K562 (cell line): Measurements from ENCODE around the gene GATAD2B. TPM values are rescaled to one million over a fixed set of nuclear protein-coding genes. Genes with fewer than 3 reads are reported as not detected.

Experiments used
- CAMTA2 ChIP-seq: fragments of 250-450 bp; sonication (Bioruptor Pico); conservative IDR thresholded peaks from 2 replicates; pipeline ENCODE4 v1.5.1; 2022
- CHD1 ChIP-seq: fragments of 200-600 bp; sonication (generic); IDR thresholded peaks from one replicate; pipeline ENCODE4 v1.6.1; 2012; ENCODE audit warnings: mild to moderate bottlenecking, moderate library complexity, low read length, inconsistent platforms
- DIDO1 ChIP-seq: fragments of 450-650 bp; IDR thresholded peaks from 2 replicates; pipeline ENCODE4 v1.6.1; 2016; ENCODE audit warnings: low read depth, missing biosample characterization, missing genetic modification characterization
- ERF ChIP-seq: fragments of 450-650 bp; formaldehyde crosslinking; IDR thresholded peaks from 2 replicates; pipeline ENCODE4 v1.4.0; 2020; ENCODE audit warnings: mild to moderate bottlenecking, mixed read lengths
- JUND ChIP-seq, 2 experiments: IDR thresholded peaks; 2 replicates in 1 of 2; 3 replicates in 1 of 2; pipeline ENCODE4 v1.6.1; 2011; ENCODE audit warnings: borderline replicate concordance in 2 of 2, low read depth in 2 of 2, low read length in 2 of 2, improper control_type of control experiment in 1 of 2, missing biosample characterization in 1 of 2, missing genetic modification characterization in 1 of 2, missing genetic modification reagents in 1 of 2
- PURB ChIP-seq: sonication (generic); formaldehyde crosslinking; IDR thresholded peaks from 2 replicates; pipeline ENCODE4 v1.9.0; 2021; ENCODE audit warnings: low read depth, mild to moderate bottlenecking, missing genetic modification reagents
- SMAD4 ChIP-seq: fragments of 250-450 bp; sonication (Bioruptor Pico); conservative IDR thresholded peaks from 2 replicates; pipeline ENCODE4 v1.8.0; 2021; ENCODE audit warnings: inconsistent platforms, mild to moderate bottlenecking, moderate library complexity
- THAP12 ChIP-seq: fragments of 250-450 bp; sonication (Bioruptor Pico); IDR thresholded peaks from 2 replicates; pipeline ENCODE4 v1.9.0; 2021; ENCODE audit warnings: mild to moderate bottlenecking, inconsistent platforms
- ZKSCAN3 ChIP-seq: fragments of 250-450 bp; sonication (Bioruptor Pico); IDR thresholded peaks from 2 replicates; pipeline ENCODE4 v1.4.0; 2020
- polyA plus RNA-seq, 8 experiments: library from polyadenylated mRNA; depleted of rRNA in 4 of 8; stranded (reverse) in 5 of 8; unstranded in 3 of 8; fragments of >200 nt; fragmentation: Nextera tagmentation in 2 of 8; fragmentation: Illumina TruSeq in 1 of 8; extraction: Ambion mirVana in 2 of 8; extraction: Trizol in 1 of 8; gene quantifications; 2 replicates each; pipeline versions ENCODE4 v1.2.1 to v1.2.3, GENCODE V29; 2011 to 2014; ENCODE audit warnings: inconsistent platforms in 1 of 8, missing spikeins in 1 of 8
- total RNA-seq, 7 experiments: library from RNA; depleted of rRNA in 6 of 7; stranded (reverse); fragments of >200 nt in 6 of 7; fragmentation: Illumina TruSeq in 2 of 7; extraction: Trizol in 2 of 7; gene quantifications; 2 replicates each; pipeline versions ENCODE4 v1.2.1 to v1.2.3, GENCODE V29; 2011 to 2021; ENCODE audit warnings: low replicate concordance in 1 of 7
- TF ChIP-seq, protein P1 (sequence below), 2 experiments: fragments of 450-650 bp; conservative IDR thresholded peaks; 2 replicates each; pipeline ENCODE4 v1.6.1; 2017; ENCODE audit warnings: mild to moderate bottlenecking in 2 of 2, moderate library complexity in 2 of 2
- TF ChIP-seq, protein P2 (sequence below): fragments of 250-450 bp; sonication (Bioruptor Pico); IDR thresholded peaks from 2 replicates; pipeline ENCODE4 v1.8.0; 2021; ENCODE audit warnings: moderate library complexity, mild to moderate bottlenecking, inconsistent platforms

The GATAD2B gene
- total and polyA plus RNA-seq, 9 of the 15 experiments (the other 6 are each of a cell fraction or from before 2014, with no cell fraction given): 1.5 to 40.2 (median 4.9) TPM

DNA sequence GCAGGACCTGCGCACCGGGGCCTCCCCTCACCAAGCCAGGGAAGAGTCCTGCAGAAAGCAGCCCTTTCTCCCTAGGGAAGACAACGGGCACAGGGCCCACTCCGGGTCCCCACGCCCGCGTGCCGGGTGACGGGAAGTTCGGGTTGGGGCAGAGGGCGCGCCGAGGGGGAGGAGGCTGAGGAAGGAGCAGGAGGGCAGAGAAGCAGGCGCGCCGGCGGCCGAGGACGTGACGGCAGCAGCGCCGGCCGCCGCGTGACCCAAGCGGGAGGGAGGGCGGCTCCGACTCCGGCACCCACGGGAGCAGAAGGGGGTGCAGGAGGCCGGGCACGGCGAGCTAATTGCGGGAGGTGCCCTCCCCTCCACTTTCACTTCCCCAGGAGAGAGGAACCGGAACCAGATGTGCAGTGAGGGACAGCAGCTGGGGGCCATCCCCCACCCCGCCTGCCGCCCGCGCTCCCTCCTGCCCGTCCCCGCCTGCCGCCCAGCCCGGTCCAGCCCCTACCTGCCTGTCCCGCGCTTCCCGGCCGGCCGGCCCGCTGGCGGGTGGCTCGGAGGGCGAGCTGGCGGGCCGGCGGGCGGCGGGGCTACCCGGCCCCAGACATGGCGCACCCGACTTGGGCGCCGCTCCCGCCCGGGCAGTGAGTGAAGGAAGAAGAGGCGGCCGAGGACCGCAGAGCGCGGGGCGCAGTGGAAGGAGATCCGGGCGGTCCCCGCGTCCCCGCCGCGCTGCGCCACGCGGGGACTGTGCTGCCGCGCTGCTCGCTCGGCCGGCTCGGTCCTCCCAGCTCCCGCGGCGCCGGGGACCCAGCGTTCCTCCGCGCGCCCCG, 23.2 kb upstream of the GATAD2B start (continued):
- TF ChIP-seq, protein P1, sequence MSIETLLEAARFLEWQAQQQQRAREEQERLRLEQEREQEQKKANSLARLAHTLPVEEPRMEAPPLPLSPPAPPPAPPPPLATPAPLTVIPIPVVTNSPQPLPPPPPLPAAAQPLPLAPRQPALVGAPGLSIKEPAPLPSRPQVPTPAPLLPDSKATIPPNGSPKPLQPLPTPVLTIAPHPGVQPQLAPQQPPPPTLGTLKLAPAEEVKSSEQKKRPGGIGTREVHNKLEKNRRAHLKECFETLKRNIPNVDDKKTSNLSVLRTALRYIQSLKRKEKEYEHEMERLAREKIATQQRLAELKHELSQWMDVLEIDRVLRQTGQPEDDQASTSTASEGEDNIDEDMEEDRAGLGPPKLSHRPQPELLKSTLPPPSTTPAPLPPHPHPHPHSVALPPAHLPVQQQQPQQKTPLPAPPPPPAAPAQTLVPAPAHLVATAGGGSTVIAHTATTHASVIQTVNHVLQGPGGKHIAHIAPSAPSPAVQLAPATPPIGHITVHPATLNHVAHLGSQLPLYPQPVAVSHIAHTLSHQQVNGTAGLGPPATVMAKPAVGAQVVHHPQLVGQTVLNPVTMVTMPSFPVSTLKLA (conservative IDR thresholded peaks at IDR 0.05): peak; percentile 65 to 76
- TF ChIP-seq, protein P2, sequence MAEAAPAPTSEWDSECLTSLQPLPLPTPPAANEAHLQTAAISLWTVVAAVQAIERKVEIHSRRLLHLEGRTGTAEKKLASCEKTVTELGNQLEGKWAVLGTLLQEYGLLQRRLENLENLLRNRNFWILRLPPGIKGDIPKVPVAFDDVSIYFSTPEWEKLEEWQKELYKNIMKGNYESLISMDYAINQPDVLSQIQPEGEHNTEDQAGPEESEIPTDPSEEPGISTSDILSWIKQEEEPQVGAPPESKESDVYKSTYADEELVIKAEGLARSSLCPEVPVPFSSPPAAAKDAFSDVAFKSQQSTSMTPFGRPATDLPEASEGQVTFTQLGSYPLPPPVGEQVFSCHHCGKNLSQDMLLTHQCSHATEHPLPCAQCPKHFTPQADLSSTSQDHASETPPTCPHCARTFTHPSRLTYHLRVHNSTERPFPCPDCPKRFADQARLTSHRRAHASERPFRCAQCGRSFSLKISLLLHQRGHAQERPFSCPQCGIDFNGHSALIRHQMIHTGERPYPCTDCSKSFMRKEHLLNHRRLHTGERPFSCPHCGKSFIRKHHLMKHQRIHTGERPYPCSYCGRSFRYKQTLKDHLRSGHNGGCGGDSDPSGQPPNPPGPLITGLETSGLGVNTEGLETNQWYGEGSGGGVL (CRISPR knock-in tag): no peak
- 0 out of 2 replicates have a peak, but pooled peaks have one; percentile 32 for TF ChIP-seq ERF (CRISPR knock-in tag)
- TF ChIP-seq JUND (IDR thresholded peaks at IDR 0.05; ENCODE audit: borderline replicate concordance, low read depth, low read length): no peak
- no peak for TF ChIP-seq JUND (tag; IDR thresholded peaks at IDR 0.05; ENCODE audit: borderline replicate concordance, low read depth, low read length)
- TF ChIP-seq PURB: no peak
- TF ChIP-seq THAP12 (CRISPR knock-in tag): peak; percentile 12; the same call in 1 of the 2 replicates
- TF ChIP-seq ZKSCAN3 (CRISPR knock-in tag): no peak
- no peak for TF ChIP-seq SMAD4
- TF ChIP-seq DIDO1 (tag): no peak
- TF ChIP-seq CHD1: peak; percentile 81
- TF ChIP-seq CAMTA2 (CRISPR knock-in tag): no peak; the same call in 1 of the 2 replicates
